HG03159 (cell line): ENCODE data around the gene FOXN4.

ENCODE experiments used
- ATAC-seq: cut with Tn5 transposase; IDR thresholded peaks from one replicate; pipeline ENCODE4 v1.9.1; 2021; ENCODE audit warnings: mild to moderate bottlenecking, moderate library complexity; ENCODE audit not compliant: unreplicated experiment

Gene FOXN4

GRCh38 chr12:109305547-109305946, 3.5 kb downstream of the FOXN4 start:
- ATAC-seq, result no peak

GRCh38 chr12:109304485-109304884, 4.6 kb downstream of the FOXN4 start:
- ATAC-seq, result no peak

- ATAC-seq, result no peak
Measured at GRCh38 chr12:109302770-109303169, 6.3 kb downstream of the FOXN4 start.

- no peak for ATAC-seq
Measured at GRCh38 chr12:109302358-109302757, 6.7 kb downstream of the FOXN4 start.

GRCh38 chr12:109301643-109302168, 7.4 kb downstream of the FOXN4 start:
- ATAC-seq, result no peak

GRCh38 chr12:109299849-109300248, 9.2 kb downstream of the FOXN4 start:
- no peak for ATAC-seq

- ATAC-seq, result no peak
Measured at GRCh38 chr12:109296431-109296830, 12.7 kb downstream of the FOXN4 start.

- no peak for ATAC-seq
Measured at GRCh38 chr12:109295764-109296425, 13.2 kb downstream of the FOXN4 start.

- no peak for ATAC-seq
Measured at GRCh38 chr12:109294286-109294796, 14.7 kb downstream of the FOXN4 start.

- ATAC-seq, result no peak
Measured at GRCh38 chr12:109293106-109293505, 16.0 kb downstream of the FOXN4 start.

GRCh38 chr12:109292342-109292711, 16.8 kb downstream of the FOXN4 start:
- ATAC-seq, result no peak

- no peak for ATAC-seq
Measured at GRCh38 chr12:109291521-109292341, 17.4 kb downstream of the FOXN4 start.

- no peak for ATAC-seq
Measured at GRCh38 chr12:109291117-109291516, 18.0 kb downstream of the FOXN4 start.

- ATAC-seq, result no peak
Measured at GRCh38 chr12:109290061-109290460, 19.0 kb downstream of the FOXN4 start.

GRCh38 chr12:109289551-109289950, 19.5 kb downstream of the FOXN4 start:
- ATAC-seq, result no peak

- no peak for ATAC-seq
Measured at GRCh38 chr12:109289004-109289403, 20.1 kb downstream of the FOXN4 start.

- no peak for ATAC-seq
Measured at GRCh38 chr12:109288571-109288970, 20.5 kb downstream of the FOXN4 start.

GRCh38 chr12:109287811-109288469, 21.1 kb downstream of the FOXN4 start:
- ATAC-seq, result no peak

GRCh38 chr12:109287181-109287580, 21.9 kb downstream of the FOXN4 start:
- ATAC-seq, result no peak

GRCh38 chr12:109286652-109287051, 22.4 kb downstream of the FOXN4 start:
- no peak for ATAC-seq

GRCh38 chr12:109286252-109286651, 22.8 kb downstream of the FOXN4 start:
- no peak for ATAC-seq
